Activated T-helper 1 cell treated with Interleukin-2 at 50 U/mL for 16 hours (primary cell): Measurements from ENCODE around the gene BTBD10.

Experiments
- DNase-seq: peaks from one replicate; pipeline ENCODE4 v3.0.0-alpha.2; 2020; ENCODE audit warnings: low read depth

Gene BTBD10

GRCh38 chr11:13462901-13463778 is at the start of gene BTBD10:
TSS of gene BTBD10 (minus strand) at chr11:13463222. CDS start at chr11:13445124, 18,098 bp downstream.
- peak; percentile 87 for DNase-seq

GRCh38 chr11:13503393-13503792 is 40.4 kb upstream of the BTBD10 start:
- no peak for DNase-seq

- DNase-seq = no peak
These were observed 39.5 kb upstream of the BTBD10 start for GRCh38 chr11:13502492-13502891.

- DNase-seq = no peak
These were observed 32.9 kb upstream of the BTBD10 start, which contains the start of gene PTH for GRCh38 chr11:13495929-13496328. TSS of gene PTH (minus strand) at chr11:13495997. CDS start at chr11:13492855, 3,142 bp downstream.

- no peak for DNase-seq
These were observed 31.0 kb upstream of the BTBD10 start for GRCh38 chr11:13494051-13494450.

- DNase-seq = no peak
These were observed 24.6 kb upstream of the BTBD10 start for GRCh38 chr11:13487661-13488030.

- DNase-seq = peak; percentile 44
These were observed 24.1 kb upstream of the BTBD10 start for GRCh38 chr11:13486926-13487660.

GRCh38 chr11:13480198-13480597 is 17.2 kb upstream of the BTBD10 start:
- no peak for DNase-seq

- no peak for DNase-seq
These were observed 16.7 kb upstream of the BTBD10 start for GRCh38 chr11:13479688-13480087.

- no peak for DNase-seq
These were observed 12.1 kb upstream of the BTBD10 start for GRCh38 chr11:13475091-13475490.

GRCh38 chr11:13473013-13473722 is 10.1 kb upstream of the BTBD10 start:
- no peak for DNase-seq

- DNase-seq = no peak
These were observed 5.7 kb upstream of the BTBD10 start for GRCh38 chr11:13468750-13469149.

GRCh38 chr11:13465909-13466371 is 2.9 kb upstream of the BTBD10 start:
- DNase-seq = no peak

GRCh38 chr11:13463779-13464290 is 813 bp upstream of the BTBD10 start:
- DNase-seq = no peak

- peak; percentile 40 for DNase-seq
These were observed 616 bp downstream of the BTBD10 start for GRCh38 chr11:13462311-13462900.

- DNase-seq = no peak
These were observed 1.7 kb downstream of the BTBD10 start for GRCh38 chr11:13461291-13461690.

- DNase-seq = no peak
These were observed 12.1 kb downstream of the BTBD10 start for GRCh38 chr11:13450832-13451397.

GRCh38 chr11:13449522-13449921 is 13.5 kb downstream of the BTBD10 start:
- DNase-seq = no peak

GRCh38 chr11:13448876-13449275 is 14.1 kb downstream of the BTBD10 start:
- no peak for DNase-seq

GRCh38 chr11:13446444-13446843 is 16.6 kb downstream of the BTBD10 start:
- no peak for DNase-seq

- no peak for DNase-seq
These were observed 17.4 kb downstream of the BTBD10 start for GRCh38 chr11:13445588-13445987.
